ENCODE results near the gene JPH2.

Gene JPH2

DNA sequence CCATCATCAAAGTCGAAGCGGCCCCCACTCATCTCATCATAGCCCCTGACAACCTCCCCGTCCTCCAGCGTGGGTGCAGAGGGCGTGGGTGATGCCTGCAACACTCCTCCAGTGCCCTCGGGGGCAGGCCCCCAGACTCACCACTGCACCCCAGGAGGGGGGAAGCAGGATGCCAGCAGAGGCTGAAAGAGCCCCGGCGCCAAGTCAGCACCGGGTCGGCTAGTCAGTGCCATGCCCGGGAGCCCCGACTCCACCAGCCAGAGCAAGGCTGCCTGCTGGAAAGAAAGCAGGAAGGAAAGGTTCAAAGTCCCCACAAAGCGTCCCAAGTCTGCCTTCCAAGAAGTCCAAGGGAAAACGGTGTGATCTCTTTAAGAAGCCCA, 324 bp downstream of the JPH2 start:
- no peak for DNase-seq

DNA sequence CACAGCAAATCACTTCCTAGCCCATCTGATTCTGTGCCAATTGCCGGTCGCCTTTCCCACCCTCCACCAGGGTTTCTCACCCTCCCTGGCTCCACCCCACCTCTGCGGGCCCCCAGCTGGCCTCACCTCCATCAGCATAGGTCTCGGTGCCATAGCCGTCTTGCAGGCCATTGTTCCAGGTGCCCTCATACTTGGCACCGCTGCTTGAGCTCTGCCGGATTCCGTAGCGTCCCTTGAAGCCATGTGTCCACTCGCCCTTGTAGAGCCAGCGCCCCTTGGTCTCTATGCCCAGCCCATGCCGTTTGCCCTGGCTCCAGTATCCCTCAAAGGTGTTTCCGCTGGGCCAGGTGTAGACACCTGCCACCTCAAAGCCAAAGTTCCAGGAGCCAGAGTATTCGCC, 787 bp downstream of the JPH2 start:
- no peak for DNase-seq

DNA sequence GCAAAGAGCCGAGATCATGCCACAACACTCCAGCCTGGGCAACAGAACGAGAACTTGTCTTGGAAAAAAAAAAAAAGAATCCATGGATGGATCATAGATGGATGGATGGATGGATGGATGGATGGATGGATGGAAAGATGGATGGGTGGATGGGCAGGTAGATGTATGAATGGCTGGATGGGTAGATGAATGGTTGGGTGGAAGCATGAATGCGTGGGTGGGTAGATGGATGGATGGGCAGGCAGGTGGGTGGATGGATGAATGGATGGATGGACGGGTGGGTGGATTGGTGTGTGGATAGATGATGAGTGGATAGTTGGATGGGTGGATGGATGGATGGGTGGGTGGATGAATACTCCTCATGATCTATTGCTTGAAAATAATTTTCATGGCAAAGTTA, 1.4 kb downstream of the JPH2 start:
- DNase-seq = no peak

DNA sequence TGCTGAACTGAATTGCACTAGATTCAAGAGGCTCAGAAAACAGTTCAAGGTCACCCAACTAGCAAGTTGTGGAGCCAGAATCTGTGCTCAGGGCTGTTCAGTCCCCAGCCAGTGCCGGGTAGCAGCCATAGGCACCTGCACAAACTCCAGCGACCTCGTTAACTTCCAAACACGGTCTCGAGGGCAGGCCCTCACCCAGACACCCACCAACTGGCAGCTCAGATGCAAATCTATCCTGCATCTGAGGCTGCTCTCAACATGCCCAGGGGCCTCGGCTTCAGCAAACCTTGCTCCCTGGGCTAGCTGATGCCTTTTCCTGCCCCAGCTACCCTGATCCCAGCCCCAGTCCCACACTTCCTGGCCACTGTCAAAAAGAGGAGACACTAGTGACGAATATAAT, 3.7 kb downstream of the JPH2 start:
- no peak for DNase-seq

DNA sequence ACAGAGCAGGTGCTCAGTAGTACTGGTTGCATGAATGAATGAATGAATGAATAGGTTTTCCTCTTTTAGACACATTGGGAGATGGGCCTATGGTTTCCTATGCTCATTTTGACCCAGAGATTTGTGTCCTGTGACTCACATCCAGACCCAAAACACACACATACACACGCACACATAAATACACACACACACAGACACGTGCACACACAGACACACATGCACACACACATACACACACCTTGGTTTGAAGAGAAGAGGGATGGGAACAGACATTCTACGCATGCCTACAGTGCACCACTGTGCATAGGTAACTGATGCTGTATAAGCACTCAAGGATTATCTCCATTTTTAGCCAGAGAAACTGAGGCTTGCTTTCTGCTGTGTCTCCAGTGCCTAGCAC, 4.1 kb downstream of the JPH2 start:
- DNase-seq = no peak

DNA sequence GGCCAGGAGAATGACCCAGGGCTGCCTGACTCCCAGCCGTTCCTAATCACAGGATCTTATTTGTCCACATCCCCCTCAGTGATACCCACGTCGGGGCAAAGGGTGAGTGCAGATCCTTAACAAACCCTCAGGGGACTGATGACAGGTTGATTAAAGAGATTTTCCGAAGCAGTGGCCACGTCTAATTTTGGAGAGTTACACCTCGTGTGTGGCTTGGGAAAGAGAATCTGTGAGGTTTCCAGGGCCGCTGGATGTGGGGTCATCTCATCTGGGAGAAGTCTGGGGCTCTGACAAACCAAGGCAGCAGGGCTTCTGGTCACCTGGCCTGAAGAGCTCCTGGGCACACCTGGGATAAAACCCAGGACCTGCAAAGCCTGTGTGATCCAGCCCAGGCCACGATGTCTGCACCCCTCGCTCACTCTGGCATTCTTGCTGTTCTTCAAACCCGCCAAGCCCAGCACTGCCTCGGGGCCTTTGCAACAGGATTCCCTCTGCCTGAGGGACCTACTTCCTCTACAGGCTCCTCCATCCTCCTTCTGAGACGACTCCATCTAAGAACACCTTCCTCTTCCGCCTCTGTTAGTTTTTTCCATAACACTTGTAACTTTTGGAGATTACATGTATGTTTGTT, 4.7 kb downstream of the JPH2 start:
- DNase-seq = no peak

DNA sequence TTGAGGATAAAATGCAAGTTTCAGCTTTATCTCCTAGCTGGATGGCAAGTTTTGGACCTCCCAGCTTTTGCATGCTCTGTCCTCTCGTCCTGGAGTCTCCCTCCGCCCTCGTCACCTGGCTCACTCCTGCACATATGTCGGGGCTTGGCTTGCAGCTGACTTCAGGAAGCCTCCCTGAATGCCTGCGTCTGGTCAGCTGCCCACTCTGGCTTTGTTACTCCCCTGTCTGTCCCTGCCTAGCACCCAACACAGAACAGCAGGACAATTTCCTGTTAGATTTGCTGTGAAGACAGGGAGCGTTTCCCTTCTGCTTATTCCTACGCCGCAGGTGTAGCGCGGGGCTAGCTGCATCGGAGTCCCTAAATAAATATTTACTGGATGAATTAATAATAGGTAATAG, 5.4 kb downstream of the JPH2 start:
- DNase-seq = no peak

DNA sequence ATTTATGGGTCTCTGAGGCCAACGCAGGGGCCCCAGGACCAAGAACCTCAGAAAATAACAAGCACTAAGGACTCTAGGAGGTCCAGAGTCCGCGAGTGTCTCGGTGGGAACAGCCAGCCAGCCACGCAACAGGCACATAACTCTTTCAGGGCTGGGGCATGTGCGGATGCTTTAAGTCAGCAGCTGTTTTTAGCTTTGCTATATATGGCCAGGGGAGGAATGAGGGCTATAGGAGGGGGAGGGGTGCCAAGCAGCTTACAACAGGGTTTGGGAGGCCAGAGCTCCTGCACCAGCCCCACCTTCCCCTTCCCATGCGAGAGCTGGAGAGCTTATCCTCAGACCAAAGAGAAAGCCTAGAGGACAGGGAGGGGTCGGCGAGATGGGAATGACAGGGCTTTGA, 6.2 kb downstream of the JPH2 start:
- DNase-seq = no peak

DNA sequence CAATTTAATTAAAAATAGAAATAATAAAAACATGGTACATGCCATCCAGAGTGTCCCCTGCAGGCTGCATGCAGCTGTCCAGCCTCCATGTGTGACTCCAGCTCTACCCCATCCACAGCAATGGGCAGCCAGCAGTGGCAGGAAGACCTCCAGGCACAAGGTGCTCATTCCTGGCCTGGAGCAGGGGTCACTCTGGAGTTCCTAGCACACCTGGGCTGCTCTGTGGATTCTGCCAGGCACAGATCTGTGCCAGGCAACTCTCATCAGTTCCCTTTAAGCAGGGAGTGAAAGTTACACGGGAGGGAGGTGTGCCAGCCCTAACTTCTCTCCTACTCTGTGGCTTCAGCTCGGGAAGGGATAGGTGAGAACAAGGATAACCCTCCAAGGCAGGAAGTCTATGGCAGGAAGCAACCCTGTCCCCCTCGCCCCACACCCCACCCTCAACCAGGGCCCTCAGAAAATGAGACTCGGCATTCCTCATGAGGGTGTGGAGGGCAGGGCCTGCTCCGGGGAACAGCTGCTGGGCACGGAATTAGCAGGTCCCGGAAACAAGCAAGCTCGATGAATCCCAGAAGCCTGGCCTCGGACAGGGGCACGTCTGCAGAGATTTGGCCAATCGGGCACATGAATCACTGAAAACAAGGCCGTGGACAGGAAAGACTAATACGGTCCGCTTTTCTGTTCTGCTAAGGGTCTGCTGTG, 10.0 kb downstream of the JPH2 start:
- no peak for DNase-seq

DNA sequence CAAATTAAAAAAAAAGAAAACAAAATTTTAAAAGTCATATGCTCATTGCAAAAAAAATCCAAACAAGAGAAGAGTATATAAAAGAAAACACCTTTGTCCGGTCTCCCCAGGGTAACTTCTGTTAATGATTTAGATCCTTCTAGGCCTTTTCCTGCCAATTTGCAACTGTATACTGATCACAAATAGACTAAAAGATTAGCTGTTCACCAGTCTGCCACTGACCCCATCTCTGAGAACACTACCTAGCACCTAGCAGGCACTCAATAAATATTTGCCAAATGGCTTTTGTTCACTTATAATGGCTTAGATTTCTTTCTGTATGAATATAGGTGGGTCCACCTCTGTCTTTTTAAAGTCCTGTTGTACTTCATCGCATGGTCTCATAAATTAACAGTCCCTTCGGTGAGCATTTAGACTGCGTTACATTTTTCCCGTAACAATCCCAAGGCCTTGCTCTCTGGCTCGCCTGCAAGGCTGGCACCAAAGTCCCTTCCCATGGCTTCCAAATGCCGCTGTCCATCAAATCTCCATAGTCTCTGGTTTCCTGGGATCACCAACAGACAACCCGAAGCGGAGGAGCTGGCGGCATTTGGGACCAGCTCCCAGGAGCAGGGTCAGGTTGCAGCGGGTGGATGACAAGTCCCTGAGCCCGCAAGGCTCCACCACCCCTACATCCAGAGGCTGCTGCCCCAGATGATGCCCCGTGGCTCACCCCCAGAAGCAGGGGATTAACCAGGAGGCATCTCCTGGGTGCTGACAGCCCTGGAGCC, 11.8 kb downstream of the JPH2 start:
- DNase-seq = no peak

DNA sequence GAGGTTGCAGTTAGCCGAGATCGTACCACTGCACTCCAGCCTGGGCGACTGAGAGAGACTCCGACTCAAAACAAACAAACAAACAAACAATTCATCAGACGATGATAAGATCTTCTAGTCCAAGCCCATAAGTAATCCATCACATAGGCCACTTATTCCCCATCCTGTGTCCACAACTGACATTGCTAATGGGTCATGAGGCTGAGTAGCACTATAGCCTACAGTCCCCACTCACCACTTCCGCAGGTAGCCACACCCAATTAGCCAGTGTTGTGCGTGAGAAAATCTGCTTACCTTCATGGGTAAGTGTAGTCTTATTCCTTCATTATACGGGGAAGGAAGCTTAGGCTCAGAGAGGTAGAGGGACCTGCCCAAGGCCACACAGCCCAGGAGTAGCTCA, 13.1 kb downstream of the JPH2 start:
- DNase-seq = no peak

DNA sequence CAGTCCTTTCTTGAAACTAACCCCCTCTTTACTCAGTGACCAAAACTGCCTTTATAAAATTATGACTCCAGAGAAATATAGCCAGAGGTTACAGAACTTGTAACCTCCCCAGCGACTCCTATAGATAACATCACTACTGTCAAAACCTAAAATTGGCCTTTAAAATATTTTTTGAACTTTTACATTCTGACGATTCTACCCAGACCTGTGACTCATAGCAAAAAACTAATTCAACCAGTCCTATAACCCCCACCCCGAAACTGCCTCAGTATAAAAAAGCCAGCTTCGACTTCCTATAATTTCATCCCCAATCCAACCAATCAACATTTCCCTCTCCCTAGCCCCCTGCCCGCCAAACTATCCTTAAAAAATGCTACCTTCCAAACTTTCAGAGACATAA, 13.9 kb downstream of the JPH2 start:
- no peak for DNase-seq

DNA sequence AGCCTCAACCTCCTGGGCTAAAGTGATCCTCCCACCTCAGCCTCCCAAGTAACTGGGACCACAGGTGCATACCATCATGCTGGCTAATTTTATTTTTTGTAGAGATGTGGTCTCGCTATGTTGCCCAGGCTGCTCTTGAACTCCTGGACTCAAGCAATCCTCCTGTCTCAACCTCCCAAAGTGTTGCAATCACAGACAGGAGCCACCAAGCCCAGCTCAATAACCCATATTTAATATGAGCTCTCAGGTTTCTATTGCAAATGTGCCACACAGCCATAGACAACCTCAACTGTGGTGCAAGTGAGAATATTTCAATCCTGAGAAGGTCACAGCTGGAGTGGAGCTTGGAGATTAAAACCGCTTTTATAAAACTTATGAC, 14.4 kb downstream of the JPH2 start:
- DNase-seq = no peak

DNA sequence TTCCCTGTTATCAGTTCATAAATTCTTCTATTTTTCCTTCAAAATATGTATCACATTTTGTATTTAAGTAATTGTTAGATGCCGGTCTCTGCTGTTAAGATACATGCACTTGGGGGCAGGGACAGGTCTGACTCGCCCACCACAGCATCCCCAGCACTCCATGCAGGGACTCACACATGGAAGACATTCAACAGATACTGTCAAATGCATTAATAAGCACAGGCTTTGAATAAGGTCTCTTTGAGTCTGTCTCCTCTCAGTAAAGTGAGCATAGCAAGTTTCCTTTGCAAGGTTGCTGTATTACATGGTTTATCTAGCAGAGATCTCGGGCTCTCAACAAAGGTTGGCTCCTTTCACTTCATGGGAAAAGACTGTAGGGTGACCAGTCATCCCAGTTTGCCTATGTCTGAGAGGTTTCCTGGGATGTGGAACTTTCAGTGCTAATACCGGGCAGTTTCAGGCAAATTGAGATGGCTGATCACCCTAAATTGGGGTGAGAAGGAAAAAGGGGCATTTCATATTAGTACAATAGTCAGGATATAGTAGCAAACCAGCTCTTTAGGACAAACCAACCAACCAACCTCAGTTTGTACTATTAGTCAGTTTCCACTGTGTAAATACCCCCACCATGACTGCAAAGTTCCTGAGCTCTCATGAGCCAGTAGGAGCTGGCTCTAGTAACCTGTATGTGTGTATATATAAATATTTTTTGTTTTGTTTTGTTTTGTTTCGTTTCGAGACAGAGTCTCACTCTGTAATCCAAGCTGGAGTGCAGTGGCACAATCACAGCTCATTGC, 15.0 kb downstream of the JPH2 start:
- DNase-seq = no peak

DNA sequence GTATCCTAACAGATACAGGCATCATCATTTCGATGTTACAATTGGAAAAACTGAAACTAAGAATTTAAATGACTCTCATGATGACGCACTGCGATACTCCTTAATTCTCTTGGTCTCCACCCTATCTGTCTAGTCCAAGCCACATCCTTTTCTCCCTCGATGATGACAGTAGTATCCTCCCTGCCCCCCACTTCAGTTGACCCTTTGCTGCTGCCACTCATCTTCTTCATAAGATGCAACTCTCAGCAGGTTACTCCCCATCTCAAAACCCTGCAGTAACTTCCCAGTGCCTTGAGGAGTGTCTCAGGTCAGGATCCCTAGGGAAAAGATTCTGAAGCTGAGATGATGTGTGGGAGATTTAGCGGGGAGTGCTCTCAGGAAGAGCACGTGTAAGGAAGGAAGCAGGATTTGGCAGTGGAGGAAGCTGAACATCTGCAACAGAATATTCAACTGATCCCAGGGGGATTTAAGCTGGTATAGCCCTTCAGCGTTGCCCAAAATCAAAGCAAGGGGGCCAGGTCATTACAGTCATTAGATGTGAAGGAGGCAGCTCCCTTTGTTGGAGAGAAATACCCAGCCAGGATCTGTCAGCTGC, 16.1 kb downstream of the JPH2 start:
- no peak for DNase-seq

DNA sequence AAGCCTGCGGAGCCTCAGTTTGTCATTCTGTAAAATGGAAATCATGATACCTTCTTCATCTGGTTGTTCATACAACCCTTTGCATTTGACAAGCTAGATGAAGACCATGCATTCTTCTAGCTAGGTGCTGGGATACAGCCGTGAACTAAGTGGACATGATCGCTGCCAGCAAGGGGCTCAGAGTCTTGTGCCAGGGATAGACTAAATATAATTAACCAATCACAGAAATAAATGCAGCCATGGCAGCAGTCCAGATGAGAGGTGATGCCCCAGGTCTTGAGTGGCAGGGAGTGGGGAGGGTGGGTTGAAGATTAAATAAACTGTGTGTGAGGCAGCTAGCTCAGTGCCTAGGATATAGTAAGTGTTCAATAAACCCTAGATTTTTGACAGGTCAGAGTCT, 19.3 kb downstream of the JPH2 start:
- DNase-seq = no peak

DNA sequence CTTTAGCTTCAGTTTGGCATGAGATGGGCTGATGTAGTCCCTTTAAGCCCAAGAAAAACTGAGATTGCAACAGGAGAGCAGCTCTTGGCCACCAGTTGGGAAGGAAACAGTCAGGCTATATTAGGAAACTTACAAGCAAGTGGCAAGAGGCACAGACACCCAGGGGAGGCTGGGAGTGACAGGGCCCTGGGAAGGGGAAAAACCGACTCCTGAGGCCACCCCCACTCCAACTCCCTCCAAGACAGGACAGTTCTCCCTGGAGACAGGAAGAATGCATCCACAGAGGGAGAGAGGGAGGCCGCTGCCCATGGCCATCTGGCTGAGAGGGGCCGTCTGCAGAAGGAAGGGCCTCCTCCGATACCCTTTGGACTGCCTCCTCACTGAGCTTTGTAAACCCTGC, 20.5 kb downstream of the JPH2 start:
- DNase-seq = no peak

DNA sequence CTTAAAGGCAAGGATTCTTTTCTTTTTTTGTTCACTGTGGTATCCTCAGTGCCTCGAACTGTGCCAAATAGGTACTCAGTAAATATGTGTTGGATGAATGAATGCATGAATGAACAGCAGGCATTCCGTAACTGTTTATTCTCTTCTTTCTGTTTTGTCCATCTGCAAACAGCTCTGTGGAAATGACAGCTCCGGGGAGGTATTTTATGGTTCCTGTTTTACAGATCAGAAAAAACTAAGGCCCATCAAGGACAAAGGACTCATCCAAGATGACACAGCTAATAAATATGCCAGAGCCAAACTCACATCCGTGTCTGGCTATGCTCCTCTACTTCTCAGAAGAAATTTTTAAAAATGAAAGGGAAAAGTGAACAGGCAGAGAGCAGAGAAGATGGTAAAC, 21.0 kb downstream of the JPH2 start:
- no peak for DNase-seq

DNA sequence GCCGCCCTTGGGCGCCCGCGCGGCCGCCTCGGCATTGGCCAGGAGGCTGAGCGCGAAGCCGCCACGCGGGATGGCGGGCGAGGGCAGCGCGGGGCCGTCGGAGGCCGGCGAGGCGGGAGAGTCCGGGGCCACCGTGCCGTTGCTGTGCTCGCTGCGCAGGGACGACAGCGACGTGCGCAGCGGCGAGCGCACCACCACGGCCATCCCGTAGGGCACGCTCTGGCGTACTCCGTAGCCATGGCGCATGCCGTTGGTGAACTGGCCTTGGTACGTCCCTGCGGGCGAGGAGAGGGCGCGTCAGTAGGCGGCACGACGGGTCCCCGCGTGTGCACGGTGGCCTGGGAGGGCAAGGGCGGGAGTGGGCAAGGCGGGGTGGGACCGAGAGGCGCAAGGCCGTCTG, 26.9 kb downstream of the JPH2 start:
- no peak for DNase-seq

DNA sequence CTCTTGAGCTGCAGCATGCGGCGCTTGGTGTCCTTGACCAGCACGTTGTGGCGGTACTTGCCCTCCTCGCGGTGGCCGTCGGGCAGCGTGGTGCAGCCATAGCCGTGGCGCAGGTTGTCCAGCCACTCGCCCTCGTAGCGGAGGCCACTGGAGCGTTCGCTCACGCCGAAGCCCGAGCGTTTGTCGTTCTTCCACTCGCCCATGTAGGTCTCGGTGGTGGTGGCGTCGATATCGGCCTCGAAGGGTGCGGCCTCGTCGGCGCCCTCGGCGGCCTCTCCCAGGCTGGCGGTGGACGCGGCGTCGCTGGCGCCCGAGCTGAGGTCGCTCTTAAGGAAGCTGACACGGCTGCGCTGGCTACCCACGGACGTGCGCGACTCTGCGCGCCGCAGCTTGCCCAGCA, 27.3 kb downstream of the JPH2 start:
- no peak for DNase-seq

DNA sequence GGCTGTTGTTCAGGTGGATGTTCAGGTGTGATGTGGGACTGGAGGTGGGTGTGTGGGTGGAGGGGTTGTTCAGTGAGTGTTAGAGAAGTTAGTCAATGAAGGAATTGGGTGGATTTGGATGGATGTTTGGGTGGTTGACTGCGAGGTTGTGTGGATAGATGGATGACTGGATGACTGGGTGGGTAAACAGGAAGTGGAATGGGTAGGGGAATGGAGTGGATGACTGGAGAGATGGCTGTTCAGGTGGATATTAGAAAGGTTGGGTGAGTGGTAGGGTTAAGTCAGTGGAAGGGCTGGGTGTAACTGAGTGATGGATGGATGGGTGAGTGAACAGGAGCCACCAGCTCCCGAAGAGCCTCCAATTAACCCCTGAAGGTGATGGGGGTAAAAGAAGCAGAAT, 27.9 kb downstream of the JPH2 start:
- DNase-seq = no peak

DNA sequence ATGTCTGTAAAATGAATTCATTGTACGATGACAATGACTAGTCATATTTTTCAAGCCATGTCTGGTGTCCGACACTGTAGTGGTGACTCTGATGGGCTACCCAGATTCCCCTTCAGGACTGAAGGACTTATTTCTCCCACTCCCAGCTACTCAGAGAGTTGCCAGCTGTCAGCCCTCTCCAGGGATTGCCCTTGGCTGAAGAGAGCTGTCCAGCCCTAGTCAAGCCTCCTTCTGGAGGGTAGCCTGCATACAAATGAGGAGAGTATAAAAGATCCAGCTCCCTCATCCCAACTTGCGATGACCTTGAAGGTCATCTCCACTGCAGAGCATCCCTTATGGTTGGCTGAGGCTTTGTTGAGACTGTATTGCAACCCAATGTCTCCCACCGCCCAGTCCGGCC, 29.9 kb downstream of the JPH2 start:
- DNase-seq = no peak

DNA sequence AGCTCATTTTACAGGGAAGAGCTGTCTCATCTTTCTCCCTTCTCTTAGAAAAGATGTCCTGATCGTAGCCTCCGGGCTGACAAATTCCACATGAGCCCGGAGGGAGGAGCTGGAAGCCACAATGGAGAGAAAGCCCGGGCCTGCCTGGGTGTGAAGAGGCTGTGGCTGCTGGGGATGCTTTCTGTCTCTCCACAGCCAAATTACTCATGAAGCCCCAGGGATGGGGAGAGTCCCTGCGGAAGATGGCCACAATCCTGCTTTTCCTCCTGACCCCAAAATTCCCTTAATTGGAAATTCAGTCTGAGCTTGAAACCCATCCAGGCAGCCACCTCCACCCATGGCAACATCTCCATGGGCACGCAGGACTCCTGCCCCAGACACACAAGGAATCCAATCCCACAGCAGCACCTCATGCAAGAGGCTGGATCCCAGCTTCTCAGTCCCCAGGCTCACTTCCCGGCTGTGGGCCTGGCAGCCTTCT, 32.4 kb downstream of the JPH2 start:
- no peak for DNase-seq
